ENCODE results near the gene HPCAL1.

GRCh38 chr2:10377052-10377746, 74.5 kb downstream of the HPCAL1 start:
- no peak for TF ChIP-seq CTCF (IDR thresholded peaks at IDR 0.05; ENCODE audit: low read depth, low read length, poor library complexity, severe bottlenecking)
- TF ChIP-seq EZH2phosphoT487 (IDR thresholded peaks at IDR 0.05; ENCODE audit: borderline replicate concordance, low read length), result no peak
